T-helper 2 cell treated with Interferon-gamma antibody and Interleukin-4, amounts not matched to agents 100 ng/mL and 5 ng/mL, for 36 hours (primary cell): ENCODE measurements around the gene FOXA3. TPM values are rescaled to one million over a fixed set of nuclear protein-coding genes. Genes with fewer than 3 reads are reported as not detected.
"Not testable (repeated sequence)": the region's sequence is repeated elsewhere in the genome, so short reads cannot be mapped to it uniquely, and the experiment has no call there.

Experiments used
- intact Hi-C: fragments of 100-400 bp; cut with micrococcal nuclease; formaldehyde crosslinking; loops from one replicate; pipeline ENCODE4 v1.15.1; 2023
- total RNA-seq: library from RNA; stranded (reverse); gene quantifications from 2 replicates; pipeline ENCODE4 v1.2.3, GENCODE V29; 2022

Gene FOXA3
- total RNA-seq, 1 donor from 2014 or later: not detected

DNA sequence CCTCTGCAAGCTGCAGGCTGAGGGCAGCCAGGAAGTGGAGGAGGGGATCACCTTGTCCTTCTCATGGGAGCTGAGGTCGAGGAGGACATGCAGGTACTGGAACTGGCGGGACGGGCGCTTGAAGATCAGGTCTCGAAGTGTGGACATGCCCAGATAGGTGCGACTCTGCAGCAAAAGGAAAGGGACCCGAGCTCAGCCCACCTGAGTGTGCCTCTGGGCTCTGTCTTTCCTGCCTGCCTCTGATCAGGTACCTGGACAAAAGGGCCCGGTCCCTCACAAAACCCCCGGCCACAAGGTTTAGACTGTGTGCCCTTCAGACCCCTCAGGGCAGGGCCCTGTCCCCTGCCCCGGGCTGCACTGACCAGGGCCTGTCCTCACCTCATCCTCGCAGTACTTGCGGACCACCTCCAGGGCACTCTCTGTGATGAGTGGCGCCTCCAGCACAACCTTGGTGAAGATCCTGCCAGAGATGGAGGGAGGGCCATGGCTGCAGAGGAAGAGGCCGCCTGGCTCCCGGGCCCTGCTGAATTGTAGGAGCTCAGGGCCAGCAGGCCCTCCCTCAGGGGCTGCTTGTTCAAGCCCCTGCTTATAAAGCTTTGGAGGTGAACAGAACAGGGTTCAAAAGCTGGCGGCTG, 36.5 kb upstream of the FOXA3 start:
- intact Hi-C loops: no loop called here

DNA sequence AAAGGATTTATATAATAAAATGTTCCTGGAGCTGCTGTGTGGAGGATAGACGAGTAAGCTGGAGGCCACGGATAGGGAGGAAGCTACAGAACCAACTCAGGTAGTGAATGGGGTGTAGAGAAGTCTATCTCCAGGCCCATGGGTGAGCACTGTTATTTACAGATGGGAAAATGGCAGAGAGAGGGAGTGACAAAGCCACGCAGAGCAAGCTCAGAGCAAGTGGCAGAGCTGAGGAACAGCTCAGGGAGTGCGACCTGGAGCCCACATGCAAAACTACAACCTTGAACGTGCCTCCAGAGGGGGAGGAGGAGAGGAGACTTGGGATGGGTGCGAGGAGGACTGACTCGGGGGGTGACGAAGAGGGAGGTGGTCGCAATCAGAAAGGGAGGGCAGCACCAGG, 35.6 kb upstream of the FOXA3 start:
- intact Hi-C loops: no loop called here

DNA sequence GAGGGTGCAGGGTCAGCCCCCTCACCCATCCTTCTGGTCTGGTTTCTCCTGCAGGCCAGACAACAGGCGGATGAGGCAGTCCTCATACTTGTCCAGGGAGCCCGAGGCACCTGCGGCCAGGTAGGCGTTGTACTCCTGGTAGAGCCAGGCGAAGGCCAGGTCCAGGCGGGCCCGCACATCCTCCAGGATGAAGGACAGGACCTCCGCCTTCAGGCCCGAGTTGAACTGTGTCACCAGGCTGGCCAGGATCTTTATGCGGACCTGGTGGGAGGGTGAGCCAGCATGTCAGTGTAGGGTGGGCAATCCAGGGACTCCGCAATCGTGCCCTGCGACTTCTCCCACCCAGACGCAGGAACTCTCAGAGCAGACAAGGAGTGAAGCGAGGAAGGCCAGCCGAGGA, 35.2 kb upstream of the FOXA3 start:
- intact Hi-C loops: no loop called here

DNA sequence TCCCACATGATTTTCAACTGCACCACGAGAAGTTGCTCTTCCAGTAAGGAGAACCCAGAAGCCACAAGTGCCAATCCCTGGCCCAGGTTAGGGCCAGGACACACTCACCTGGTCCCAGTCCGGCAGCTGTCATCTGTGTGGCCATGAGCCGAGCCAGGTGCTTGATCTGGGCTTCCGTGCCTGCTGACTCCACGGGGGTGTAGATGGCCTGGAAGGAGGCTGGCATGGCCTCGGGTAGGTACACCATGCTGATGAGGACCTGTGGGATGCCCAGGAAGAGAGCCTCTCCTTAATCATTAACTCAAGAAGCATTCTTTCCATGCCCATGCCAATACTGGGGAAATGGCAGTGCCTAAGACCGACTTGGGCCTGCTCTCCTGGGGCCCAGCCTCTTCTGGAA, 29.2 kb upstream of the FOXA3 start:
- intact Hi-C loops: no loop called here

DNA sequence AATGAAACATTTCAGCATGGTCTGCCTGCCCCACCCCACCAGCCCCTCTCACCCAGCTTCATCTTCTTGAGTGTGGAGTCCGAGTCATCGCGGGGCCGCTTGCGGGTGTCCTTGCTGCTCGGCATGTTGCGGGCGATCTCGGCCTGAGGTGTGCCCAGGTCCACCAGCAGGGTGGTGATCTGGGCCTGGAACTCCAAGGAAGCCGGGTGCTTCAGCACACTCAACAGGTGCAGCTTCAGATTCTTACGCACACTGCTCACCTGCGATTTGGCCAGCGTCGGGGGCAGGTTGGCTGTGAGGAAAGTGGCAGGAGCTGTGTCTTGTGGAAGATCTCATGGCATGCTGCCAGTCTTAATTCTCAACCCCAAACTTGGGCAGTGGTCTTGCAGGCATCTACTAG, 21.9 kb upstream of the FOXA3 start:
- intact Hi-C loops: no loop called here

DNA sequence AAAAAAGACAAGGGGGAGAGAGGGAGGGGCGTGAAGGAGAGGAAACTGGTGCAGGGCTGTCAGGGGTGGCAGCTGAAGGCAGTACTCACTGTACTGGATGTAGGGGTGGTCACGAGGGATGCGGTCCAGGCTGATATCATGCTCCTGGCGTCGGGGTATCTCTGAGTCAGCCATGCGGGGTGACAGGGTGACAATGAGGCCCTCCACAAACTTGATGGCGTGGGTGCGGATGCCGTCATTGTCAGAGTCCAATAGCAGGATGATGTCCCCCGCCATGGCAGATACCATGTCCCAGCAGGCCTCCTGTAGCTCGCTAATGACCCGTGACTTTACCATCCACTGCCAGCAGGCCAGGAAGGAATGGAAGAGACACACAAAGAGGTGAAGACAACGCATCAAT, 16.5 kb upstream of the FOXA3 start:
- intact Hi-C loops: no loop called here

DNA sequence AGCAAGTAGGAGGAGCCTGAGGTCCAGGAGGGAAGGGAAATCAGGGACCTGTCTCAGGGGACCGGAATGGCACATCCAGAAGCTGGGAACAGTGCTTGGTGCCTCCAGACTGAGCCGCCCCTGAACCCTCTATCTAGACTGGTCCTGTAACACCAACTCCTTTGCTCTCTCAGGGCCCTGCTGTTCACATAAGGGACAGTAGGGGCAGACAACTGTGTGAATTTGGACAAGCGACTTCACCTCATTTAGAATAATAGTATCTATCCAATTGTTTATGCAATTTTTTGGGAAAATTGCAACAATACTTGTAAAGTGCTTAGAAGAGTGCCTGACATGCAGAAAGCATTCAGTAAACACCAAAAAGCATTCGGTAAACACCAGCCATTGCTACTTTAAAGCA, 15.2 kb upstream of the FOXA3 start:
- intact Hi-C loops: no loop called here

DNA sequence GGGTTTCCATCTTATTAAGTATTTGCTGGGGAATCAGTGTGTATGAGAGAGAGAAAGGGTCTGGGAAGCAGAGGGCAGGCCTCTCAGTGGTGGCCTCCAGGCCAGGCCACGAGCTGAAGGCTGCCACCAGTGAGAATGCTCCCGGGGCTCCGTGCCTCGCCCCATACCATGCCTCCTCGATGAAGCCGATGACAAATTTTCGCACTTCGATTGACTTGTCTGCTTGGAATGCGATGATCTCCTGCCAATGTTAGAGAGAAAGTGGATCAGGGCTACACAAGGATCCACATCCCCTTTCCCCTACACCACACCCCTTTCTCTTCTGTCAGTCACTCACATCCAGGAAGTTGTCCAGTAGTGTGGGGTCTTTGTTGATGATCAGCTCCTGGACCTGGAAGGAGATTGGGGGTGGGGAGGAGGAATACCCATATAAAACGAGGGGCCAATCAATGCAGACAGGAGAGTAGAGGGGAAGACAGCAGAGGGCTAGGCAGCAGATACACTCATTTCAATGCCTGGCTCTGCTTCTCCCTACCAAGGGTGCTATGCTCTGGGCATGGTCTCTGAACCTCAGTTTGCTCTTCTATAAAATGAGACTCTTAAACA, 11.9 kb upstream of the FOXA3 start:
- intact Hi-C loops: no loop called here

DNA sequence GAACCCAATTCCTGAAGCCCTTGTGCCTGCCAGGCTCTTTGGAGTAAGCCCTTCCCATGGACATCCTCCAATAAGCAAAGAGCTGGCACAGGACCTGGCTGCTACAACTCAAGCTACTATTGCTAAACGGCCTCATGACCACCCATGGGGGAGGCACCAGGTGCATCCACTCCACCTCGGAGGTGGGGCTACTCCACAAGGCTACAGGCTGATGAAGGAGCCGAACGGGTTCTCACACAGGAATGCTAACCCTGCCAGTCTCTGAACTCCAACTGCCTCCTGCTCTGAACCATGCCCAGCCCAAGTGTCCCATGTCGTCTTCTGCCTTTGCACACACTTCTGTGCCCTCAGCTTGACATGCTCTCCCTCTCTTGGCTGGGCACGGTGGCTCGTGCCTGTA, 11.1 kb upstream of the FOXA3 start:
- intact Hi-C loops: no loop called here

DNA sequence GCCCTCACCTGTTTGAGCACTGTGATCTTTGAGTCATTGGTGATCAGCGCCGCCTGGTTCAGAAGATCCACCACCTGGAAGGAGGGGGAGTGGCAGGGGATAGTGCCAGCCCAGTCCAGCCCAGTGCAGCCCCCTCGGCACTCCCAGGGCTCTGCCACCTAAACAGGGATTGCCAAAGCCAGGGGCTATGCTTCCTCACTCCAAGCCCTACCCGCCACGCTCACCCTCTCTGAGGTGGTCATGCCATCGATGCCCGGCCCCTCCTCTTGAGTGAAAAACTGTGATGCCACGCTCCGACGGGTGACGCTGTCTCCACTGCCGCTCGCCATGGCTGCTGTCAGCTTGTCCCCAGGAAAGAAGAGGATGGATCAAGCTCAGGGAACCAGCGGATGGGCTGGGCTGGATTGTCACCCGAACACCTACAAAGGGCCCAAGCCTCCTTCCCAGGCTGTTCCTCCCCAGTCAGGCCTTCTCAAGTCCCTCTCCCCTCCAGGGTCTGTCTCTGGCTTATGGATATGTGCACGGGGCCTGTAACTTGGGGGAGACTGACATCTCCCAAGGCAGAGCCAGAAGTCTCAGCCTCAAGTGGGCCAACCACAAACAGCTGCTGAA, 9.9 kb upstream of the FOXA3 start:
- intact Hi-C loops: no loop called here

DNA sequence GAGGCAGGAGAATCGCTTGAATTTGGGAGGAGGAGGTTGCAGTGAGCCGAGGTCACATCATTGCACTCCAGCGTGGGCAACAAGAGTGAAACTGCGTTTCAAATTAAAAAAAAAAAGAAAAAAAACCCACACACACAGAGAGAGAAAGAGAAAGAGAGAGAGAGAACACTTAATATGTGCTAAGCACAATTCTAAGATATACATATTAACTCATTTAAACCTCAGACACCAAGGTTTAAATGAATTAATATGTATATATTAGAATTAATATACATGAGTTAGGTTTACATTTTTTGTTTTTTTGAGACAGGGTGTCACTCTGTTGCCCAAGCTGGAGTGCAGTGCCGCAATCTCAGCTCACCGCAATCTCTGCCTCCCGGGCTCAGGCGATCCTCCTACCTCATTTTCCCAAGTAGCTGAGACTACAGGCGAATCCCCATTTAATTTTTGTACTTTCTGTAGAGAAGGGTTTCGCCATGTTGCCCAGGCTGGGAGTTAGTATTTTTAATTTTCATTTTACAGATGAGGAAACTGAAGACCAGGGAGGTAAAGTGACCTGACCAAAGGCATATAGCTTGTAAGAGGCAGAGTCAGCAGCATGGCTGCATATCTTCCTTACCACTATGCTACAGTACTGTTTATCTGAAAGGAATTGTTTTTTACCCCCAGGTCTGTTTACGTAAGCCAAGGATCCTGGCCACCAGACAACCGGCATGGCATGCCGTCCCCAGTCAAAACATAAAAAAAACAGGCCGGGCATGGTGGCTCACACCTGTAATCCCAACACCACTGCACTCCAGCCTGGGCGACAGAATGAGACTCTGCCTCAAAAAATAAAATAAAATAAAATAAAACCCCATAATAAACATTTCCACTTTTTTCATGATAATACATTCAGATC, 3.5 kb upstream of the FOXA3 start:
- intact Hi-C loops: no loop called here

DNA sequence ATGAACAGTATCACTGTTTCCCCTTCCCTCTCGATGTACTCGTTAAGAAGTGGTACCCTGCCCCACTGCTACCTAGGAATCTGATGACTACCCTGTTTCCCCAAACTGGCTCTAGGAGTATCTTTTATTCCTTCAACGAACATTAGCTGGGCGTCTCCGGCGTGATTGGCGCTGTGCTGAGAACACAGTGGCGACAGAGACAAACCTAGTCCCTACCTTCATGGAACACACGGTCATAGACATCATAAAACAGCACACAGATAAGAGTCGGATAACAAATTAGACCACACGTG, 1.9 kb upstream of the FOXA3 start:
- intact Hi-C loops: loop anchor here (2.0 kb wide), 4 partner anchors 69 to 277 kb away; partner anchors contain the start of genes CCDC61, DMWD, FBXO46 and OPA3

DNA sequence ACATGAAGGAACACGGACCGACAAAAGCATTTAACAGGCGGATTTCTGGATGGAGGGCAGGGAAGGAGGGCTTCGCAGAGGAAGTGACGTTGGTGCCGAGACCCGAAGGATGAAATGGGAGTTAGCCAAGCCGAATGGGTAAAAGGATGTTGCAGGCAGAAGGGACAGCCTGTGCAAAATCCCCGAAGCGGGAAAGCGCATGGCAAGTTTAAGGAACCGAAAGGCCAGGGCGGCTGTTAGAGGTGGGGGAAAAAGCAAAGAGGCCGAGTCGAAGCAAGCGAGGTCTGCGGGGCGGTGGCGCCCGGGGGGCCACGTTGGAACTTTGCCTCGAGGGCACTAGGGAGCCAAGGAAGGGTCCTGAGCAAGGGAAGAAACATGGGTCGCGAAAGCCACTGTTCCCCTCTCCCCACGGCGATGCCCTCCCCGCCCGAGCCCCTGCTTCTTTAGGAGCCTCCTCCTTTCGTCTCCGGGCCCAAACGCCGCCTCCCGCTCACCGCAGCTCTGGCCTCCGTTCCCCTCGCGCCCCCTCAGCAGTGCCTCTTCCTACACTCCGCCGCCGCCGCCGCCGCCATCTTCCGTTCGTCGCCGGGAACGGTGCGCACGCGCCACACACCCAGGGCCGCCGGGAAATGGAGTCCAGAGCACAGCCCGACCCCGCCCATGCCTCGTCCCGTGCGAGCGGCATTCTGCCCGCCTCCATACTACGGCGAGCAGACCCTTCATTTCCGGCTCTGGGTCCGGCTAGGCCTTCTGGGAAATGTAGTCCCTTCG, 1.4 kb upstream of the FOXA3 start, which contains the start of gene SYMPK:
Gene SYMPK, minus strand, starts transcription at position 584 of the 771 bp plus-strand sequence. CDS start 8,652 bp downstream, outside the sequence.
- intact Hi-C loops: loop anchor here (1.0 to 2.0 kb wide), 8 partner anchors 24 to 278 kb away; partner anchors contain the start of genes CCDC61, DMWD, FBXO46 and IRF2BP1

DNA sequence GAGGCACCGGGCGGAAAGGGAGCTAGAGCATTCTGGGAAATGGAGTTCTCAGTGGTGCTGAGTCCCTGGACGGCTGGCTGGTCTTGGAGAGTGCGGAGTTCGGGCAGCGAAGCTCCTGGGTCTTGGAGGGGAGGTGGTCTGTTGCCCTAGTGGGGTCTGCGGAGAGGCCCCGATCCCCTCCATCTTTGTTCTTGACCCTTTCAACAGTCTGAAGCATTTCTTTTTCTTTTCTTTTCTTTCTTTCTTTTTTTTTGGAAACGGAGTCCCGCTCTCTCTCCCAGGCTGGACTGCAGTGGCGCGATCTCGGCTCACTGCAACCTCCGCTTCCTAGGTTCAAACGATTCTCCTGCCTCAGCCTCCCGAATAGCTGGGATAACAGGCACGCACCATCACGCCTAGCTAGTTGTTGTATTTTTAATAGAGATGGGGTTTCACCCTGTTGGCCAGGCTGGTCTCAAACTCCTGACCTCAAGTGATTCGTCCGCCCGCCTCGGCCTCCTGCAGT, 739 bp upstream of the FOXA3 start:
- intact Hi-C loops: loop anchor here (1.0 to 2.0 kb wide), 8 partner anchors 23 to 279 kb away; partner anchors contain the start of genes CCDC61, DMWD, FBXO46 and IRF2BP1

DNA sequence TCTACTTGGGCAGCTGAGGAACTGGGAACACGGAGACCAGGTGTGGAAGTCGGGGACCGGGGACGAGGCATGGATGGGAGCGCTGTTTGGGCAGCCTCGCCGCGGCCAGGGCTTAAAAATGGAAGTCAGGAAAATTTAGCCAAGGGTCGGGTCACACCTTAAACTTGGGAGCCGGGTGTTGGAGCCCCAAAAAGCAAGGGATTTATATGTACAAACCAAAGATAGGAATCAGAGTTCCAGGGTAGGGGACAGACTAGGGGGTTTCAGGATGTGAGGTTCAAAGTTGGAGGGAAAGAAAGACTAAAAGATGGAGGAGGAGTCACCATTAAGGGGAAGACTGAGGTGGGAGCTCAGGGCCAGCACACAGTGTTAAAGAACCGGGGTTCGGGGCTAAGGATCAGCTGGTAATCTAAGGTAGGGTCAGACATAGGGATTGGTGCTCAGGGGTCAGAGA, 530 bp downstream of the FOXA3 start:
- intact Hi-C loops: no loop called here

DNA sequence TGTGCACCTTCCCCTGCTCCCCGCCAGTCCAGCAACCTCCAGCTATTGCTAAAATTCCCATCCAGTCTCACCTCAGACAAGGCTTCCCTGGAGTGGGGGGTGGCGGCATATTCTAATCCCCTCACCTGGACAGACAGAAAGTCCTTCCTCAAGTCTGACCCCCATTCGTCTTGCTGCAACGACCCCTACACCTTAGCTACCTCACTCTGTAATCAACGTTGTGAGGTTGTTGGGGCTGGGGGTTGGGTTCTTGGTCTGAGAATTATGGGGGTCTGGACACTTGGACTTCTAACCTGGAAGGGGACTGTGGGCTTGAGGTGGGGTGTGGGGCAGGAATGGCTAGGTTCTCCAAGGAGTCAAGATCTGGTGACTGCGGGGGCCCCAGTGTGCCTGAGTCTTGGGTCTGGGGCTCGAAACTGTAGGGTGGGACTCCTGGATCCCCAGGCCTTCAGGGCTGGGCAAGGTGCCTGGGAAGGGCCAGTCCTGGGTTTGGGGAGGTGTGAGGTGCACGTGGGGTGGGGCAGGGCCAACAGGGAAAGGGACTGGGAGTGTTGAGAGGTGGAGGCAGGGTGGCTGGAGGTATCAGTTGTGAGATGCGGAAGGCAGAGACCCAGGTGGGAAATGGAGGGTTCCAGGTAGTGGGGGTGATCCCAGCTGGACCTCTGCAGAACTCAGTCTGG, 1.3 kb downstream of the FOXA3 start:
- intact Hi-C loops: no loop called here

DNA sequence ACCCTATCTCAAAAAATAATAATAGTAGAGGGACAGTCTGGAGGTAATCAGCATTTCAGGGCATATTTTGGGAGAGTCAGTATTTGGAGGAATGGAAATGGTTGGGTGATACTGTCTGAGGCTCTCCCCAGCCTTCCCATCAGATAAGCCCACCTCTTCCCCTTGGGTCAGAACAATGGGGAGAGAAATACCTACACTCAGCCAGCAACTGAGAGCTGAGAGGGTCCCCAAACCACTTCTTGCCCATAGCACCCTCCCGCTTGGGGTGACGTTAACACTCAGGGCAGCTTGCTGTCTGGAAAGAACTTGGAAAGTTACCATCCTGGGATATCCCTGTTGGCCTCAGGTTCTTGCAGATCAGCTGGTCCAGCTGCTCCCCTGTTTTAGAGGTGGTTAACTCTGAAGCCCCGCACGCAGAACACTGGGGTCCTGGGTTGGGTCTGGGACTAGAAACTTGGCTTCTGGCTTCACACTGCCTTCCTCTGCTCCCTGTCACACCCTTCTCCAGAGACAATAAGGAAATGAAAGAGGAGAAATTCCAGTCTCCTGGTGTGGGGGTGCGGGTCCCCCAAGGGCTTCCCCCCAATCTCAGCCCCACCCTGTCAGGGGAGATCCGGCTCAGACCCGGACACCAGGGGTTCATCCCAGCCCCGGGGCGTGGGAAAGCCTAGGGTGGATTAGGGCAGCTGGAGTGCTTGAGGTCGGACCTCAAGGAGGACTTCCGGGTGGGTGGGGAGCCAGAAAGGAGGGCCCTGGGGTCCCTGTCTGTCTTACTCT, 2.5 kb downstream of the FOXA3 start:
- intact Hi-C loops: no loop called here

DNA sequence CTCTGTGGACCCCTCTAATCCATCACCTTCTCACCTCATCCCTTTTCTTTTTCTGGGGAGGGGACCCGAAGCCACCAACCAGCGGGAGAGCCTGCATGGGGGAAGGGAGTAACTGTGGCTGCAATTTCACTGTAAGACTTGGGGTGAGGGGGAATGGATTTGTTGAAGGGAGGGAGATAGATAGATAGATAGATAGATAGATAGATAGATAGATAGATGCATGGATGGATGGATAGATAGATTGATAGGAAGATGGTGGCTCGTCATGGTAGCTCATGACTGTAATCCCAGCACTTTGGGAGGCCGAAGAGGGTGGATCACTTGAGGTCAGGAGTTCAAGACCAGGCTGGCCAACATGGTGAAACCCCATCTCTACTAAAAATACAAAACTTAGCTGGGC, 3.1 kb downstream of the FOXA3 start:
- intact Hi-C loops: not testable (repeated sequence)

DNA sequence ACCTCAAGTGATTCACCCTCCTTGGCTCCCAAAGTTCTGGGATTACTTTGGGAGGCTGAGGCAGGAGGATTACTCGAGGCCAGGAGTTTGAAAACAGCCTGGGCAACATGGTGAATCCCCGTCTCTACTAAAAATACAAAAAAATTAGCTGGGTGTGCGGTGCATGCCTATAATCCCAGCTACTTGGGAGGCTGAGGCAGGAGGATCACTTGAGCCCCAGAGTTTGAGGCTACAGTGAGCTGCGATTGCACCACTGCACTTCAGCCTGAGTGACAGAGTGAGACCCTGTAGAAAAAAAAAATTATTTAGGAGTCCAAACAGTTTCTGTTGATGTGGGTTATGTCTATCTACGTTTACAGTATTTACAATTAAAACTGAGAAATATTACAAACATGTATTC, 6.7 kb downstream of the FOXA3 start:
- intact Hi-C loops: no loop called here
